Body of pancreas (tissue), 4 donors: Measurements from ENCODE around the gene RER1.

ENCODE experiments used
- CTCF ChIP-seq, 7 experiments: fragments of 450-650 bp in 4 of 7; fragments of 200-600 bp in 3 of 7; sonication (generic) in 3 of 7; IDR thresholded peaks; one replicate each; pipeline ENCODE4 v1.5.1; 2016 to 2019; ENCODE audit warnings: antibody characterized with exemption in 7 of 7
- POLR2A ChIP-seq, 3 donors: fragments of 450-650 bp; IDR thresholded peaks; one replicate each; pipeline ENCODE4 v1.6.1; 2016; ENCODE audit warnings: antibody characterized with exemption in 3 of 3, mild to moderate bottlenecking in 2 of 3

DNA sequence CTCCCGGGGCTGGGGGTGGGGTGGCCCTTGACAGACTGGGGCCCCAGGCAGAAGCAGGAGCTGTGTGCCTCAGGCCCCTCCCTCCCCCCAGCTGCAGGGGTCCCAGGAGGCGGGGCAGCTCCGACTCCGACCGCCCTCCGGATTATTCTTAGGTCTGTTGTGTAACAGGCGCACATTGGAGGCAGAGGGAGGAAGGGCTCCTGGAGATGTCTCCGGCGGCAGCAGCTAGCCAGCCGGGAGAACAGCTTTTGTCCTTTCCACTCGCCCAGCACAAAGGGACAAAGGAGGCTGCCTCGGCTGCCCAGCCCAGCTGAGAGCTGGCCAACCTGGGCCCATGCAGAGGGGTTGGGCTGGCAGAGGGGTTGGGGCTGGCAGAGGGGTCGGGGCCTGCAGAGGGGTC is 54.8 kb downstream of the RER1 start:
- no peak for TF ChIP-seq CTCF (IDR thresholded peaks at IDR 0.05)
- no peak for TF ChIP-seq POLR2A (IDR thresholded peaks at IDR 0.05)
